Fibroblast of peridontal ligament (primary cell): Measurements from ENCODE around the gene PIMREG.

ENCODE experiments used
- DNase-seq: peaks from one replicate; pipeline ENCODE4 v3.0.0-alpha.2; 2010; ENCODE audit errors: extremely low read depth

PIMREG gene

DNA sequence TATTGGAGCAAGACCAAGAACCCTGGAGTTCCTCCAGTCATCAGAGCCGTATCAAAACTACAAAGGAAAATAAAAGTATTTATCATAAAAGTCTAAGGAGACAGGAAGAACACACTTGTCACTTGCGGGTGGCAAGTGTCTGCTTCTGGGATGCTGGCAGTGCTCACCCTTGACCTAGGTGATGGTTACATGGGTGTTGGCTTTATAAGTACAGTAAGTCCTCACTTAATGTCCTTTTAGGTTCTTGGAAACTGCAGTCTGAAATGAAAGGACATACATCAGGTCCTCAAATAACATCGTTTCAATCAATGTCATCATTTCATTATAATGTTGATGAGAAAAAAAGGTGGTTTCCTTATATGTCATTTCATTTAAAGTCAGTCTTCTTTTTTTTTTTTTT, 6.3 kb upstream of the PIMREG start:
- no peak for DNase-seq

DNA sequence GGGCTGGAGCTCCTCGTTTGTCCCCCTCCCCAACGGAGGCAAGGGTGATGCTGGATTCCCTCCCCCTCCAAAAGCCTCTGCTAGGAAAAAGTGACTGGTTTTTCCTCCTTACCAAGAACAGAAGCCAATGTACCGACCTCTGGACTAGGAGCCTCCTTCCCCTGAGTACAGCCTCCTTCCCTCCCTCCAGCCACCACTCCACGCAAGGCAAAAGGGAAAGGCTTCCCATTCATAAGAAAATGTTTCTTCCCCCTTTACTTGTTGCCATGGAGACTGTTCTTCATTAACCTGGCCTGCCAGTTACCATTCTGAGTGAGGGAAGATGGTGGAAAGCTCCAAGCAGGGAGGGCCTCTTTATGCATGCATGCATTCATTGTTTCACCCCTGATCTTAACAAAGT, 4.3 kb upstream of the PIMREG start:
- no peak for DNase-seq

- no peak for DNase-seq
Observed at GRCh38 chr17:6442775-6443174, 1.5 kb upstream of the PIMREG start.

- DNase-seq = no peak
Observed at GRCh38 chr17:6444571-6445335, 498 bp downstream of the PIMREG start.

DNA sequence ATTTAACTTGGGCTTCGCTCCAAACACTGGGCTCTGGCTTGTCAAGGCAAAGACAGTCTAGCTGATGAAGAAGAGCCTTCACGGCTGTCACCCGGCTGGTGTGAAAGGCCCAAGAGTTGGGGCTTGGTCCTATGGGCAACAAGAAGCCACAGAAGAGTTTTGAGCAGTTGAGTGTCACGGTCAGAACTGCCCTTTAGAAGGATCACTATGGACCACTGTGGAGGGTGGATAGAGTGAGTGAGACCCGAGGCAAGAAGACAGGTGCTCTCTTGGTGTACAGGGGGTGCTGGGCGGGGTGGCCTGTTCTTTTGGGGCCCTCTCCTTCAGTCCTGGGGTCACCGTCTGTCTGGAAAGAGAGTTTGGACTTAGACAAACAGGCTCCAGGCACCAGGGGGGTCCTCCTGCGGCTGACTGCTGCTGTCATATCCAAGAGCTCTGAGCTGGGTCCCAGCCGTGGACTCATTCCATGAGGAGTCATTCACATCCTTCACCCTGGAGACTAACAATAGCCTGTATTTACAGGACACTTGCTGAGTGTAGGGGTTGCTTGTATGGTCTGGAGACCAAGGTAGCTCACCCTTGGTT, 2.4 kb downstream of the PIMREG start:
- no peak for DNase-seq

- DNase-seq = no peak
Observed at GRCh38 chr17:6448473-6448872, 4.2 kb downstream of the PIMREG start.

- no peak for DNase-seq
Observed at GRCh38 chr17:6449307-6449706, 5.1 kb downstream of the PIMREG start.

- peak; percentile 55 for DNase-seq
Observed at GRCh38 chr17:6450926-6451832, 6.9 kb downstream of the PIMREG start.

DNA sequence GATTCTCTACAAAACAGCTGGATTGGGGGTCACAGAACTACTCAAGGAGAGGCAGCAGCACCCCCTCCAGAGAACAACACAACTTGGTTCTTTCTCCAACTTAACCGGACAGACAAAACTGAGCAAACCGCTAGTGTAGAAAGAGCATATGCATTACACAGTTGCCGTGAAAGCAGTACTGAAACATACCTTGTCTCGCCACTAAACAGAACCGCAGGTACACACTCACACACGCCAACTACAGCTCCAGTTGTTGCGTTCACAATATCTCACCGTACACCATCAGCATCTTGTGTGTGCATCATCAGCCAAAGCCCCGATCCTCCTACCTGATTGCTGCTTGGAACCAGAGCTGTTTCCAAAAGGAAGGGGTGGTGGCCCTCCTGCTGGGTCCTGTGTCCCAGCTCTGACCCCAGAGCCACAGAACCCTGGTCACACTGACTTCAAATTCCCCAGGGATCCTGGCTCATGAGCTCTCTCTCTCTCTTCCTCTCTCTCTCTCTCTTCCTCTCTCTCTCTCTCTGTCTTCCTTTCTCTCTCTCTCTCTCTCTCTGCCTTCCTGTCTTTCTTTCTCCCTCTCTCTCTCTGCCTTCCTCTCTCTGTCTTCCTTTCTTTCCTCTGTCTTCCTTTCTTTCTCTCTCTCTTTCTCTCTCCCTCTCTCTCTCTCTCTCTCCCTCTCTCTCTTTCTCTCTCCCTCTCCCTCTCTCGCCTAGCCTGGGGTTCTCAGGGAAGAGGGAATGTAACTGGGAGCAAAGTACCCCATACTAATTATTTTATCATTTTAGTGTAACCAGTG, 8.4 kb downstream of the PIMREG start:
- no peak for DNase-seq

DNA sequence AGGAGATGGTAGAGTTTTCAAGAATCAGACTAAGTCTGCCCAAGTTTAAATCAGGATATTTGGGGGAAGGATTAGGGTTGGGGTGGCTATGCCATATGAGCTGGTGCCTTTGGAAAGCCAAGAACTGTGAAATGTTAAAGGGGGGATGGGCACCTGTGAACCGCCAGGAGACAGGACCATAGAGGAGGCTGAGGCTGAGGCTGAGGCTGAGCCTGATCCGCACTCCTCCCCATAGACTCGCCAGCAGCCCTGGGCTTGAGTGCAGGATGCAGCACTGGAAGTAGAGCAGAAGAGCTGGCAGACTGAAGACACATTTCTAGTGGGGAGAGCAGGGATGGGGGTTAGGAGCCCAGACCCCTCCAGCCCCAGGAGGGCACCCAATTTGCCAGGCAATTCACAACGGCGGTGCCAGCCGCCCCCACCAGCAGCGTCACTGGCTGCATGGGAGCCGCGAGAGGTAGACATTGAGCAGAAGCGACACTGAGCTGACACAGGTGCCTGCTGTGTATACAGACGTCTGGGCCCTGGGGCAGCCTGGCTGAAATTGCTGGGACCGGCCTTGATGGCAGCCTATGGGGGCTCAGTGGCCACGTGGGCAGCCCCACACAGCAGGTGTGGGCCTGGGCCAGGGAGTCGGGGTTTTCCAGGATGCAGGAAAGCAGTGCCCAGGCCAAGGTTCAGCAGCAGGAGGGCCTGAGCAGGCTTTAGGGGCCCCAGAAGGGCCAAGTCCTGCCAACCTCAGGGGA, 9.2 kb downstream of the PIMREG start:
- no peak for DNase-seq

DNA sequence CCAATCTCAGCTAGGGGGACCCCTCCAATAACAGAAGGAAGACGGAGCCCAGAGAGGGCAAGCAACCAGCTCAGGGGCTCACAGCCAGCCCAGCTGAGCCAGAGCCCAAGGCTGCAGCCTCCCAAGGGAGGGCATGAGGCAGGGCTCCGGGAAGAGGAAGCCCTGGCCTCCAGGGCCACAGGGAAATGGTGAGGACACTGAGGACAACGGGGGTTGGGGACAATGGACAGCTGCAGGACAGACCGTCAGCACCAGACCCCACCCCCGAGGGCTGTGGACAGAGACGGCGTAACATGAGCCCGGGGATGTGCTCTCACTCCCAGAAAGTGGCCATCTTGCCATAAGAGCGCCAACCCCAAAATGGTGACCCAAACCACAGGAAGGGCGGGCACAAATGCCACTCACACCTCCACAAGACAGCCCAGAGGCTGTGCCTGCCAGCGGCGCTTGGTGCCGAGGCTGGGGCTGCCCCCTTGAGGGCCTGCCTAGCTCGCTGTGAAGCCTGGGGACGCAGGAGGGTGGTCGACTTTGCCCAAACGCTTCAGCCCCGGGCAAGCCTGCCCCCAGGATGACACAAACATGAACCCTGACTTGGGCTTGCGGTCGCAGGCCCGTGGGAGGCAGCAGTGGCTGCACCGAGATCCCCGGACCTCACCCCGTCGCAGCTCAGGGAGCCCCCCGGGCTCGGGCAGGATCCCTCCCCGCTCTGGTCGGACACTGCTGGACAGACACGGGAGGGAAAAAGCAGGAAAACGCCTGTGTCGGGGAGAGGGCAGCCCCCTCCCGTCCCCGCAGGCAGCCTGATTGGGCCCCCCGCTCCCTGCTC, 10.5 kb downstream of the PIMREG start:
- DNase-seq = no peak

DNA sequence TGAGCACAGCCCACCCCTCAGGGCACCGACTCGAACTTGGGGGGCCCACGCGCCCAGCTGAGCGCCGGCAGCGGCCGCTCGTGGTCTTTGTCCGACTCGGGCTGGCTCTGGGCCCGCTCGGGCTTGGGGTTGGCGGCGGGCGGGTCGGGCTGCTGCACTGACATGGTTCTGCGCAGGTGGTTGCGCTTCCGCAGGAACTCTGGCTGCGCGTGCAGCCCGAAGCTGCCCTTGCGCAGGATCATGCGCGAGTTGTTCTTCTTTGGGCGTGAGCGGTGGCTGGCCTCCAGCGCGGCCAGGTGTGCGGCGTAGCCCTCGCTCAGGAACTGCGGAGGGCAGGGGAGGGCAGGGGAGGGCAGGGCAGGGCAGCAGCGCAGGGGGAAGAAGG, 11.1 kb downstream of the PIMREG start:
- no peak for DNase-seq

GRCh38 chr17:6456321-6456720, 12.1 kb downstream of the PIMREG start:
- DNase-seq = no peak

GRCh38 chr17:6456914-6457687, 12.8 kb downstream of the PIMREG start:
- DNase-seq = peak; percentile 40

DNA sequence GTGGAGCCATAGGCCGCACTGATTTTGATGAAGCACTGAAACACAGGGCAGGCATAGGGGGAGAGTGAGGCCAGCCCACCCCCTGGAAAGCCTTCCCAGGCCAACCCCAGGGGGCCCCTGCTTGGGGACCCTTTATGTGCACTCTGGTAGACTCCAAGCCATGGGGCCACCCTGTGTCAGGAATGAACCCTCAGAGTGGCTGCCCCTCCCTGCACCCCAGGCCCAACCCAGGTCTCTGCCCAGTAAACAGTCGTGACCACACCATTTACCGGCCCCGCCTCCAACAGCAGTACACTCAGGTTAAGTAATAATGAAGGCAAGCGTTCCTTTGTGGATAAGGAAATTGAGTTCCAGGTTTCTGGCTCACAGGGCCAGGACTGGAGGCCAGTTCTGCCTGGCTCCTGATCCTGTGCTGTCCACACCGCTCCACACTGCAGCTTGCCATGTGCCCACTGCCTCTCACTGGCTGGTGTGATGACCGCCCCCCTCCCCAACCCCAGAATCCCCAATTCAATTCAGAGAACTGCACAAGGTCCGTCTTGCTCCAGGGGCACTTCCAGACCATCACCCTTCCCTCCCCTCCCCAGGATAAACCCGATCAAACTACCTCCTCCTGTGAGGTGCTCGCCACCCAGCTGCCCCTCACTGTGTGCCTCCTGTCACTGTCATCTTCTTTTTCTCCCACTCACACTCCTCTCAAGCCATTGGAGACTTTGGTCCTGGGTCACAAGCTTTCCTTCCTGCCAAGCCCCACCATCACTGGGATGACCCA, 13.6 kb downstream of the PIMREG start:
- no peak for DNase-seq

DNA sequence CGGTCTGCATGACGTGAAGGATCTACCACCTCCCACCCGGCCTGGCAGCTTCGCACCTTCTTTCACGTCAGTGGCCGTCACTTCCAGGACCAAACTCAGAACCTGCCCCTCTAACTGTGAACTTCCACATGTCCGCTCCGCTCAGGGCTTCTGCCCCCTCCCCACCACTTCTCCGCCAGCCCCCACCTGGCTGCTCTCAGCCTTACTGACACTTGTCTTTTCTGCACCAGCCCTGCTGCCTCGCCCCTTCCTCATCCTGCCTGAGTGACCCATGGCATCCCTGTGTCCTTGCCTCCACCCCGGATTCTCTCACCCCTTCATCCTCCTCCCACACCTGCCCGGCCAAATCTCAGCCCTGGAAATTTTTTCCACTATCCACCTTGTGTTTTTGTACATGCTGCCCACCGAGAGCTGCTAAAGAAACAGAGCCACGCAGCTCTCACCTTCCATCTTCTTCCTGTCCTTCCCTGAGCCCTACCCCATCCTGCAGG, 14.2 kb downstream of the PIMREG start:
- no peak for DNase-seq

DNA sequence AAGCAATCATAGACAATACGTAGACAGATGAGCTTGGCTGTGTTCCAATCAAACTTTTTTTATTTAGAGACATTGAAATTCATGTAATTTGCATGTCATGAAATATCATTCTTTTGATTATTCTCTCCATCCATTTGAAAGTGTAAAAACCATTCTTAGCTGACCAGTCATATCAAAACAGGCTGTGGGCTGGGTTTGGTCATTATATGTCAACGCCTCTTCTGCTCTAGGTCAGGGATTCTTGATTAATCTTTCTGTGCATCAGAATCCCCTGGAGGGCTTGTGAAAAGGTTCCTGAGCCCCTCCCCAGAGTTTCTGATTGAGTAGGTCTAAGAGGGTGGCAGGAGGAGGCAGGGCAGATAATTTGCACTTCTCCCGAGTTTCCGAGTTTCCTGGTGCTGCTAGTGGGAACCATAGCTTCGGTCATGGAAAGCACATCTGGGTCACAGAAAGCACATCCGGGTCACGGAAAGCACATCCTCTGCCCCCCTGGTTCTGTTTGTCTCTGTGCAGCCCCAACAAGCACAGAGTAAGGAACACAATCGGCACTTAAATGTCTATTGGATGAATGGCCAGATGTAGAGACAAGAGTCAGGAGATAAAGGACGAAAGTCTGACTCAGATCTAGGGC, 16.4 kb downstream of the PIMREG start:
- DNase-seq = no peak

- DNase-seq = no peak
Observed at GRCh38 chr17:6461246-6461645, 17.0 kb downstream of the PIMREG start.
